Measurements from ENCODE around the gene TM9SF1. TPM values are rescaled to one million over a fixed set of nuclear protein-coding genes. Genes with fewer than 3 reads are reported as not detected.

Gene TM9SF1
- total and polyA plus RNA-seq, 2 of the 13 experiments (the other 11 are each of a cell fraction or from before 2014, with no cell fraction given) = 83.2 to 110 TPM

GRCh38 chr14:24232121-24232644 lies 36.9 kb upstream of the TM9SF1 start, which contains the start of gene NEDD8 (continued):
- TF ChIP-seq CSRNP1 (CRISPR knock-in tag; IDR thresholded peaks at IDR 0.05) (peak; percentile 33; the same call in 1 of the 2 replicates), ZNF496 (CRISPR knock-in tag; IDR thresholded peaks at IDR 0.05; ENCODE audit: insufficient replicate concordance) (no peak), ZNF883 (CRISPR knock-in tag; IDR thresholded peaks at IDR 0.05; ENCODE audit: not compliant biosample characterization) (peak; percentile 97), ZSCAN31 (CRISPR knock-in tag; IDR thresholded peaks at IDR 0.05; ENCODE audit: low read depth) (peak; percentile 100), ZNF770 (CRISPR knock-in tag; IDR thresholded peaks at IDR 0.05) (peak; percentile 81; the same call in 1 of the 2 replicates), NR2F2 (IDR thresholded peaks at IDR 0.05; ENCODE audit: borderline replicate concordance, low read depth) (no peak), BORCS8-MEF2B (CRISPR knock-in tag; IDR thresholded peaks at IDR 0.05) (no peak), HMGXB4 (CRISPR knock-in tag; IDR thresholded peaks at IDR 0.05; ENCODE audit: borderline replicate concordance in 1 of 2, low read depth in 1 of 2) (peak; percentile 31 to 67; a peak in 2 of 4 replicates), DZIP1 (CRISPR knock-in tag; IDR thresholded peaks at IDR 0.05) (no peak), ZNF747 (CRISPR knock-in tag; IDR thresholded peaks at IDR 0.05; ENCODE audit: borderline replicate concordance) (peak; percentile 99), ZNF431 (CRISPR knock-in tag; IDR thresholded peaks at IDR 0.05; ENCODE audit: borderline replicate concordance, low read depth) (peak; percentile 76; the same call in 1 of the 2 replicates), ZKSCAN1 (IDR thresholded peaks at IDR 0.05; ENCODE audit: low read length) (no peak), ZNF691 (CRISPR knock-in tag; IDR thresholded peaks at IDR 0.05; ENCODE audit: borderline replicate concordance, low read depth) (peak; percentile 67), ELF4 (CRISPR knock-in tag; IDR thresholded peaks at IDR 0.05; ENCODE audit: borderline replicate concordance) (peak; percentile 100), MYPOP (CRISPR knock-in tag; IDR thresholded peaks at IDR 0.05) (no peak), ZNF660 (CRISPR knock-in tag; IDR thresholded peaks at IDR 0.05; ENCODE audit: borderline replicate concordance, low read depth) (no peak), KMT2B (CRISPR knock-in tag; IDR thresholded peaks at IDR 0.05) (no peak; the same call in 1 of the 2 replicates)
